C4-2B (cell line): ENCODE data around the gene TMEM59L.

Source experiments
- CTCF ChIP-seq: fragments of 450-650 bp; conservative IDR thresholded peaks from 2 replicates; pipeline ENCODE4 v1.5.1; 2017; ENCODE audit warnings: mild to moderate bottlenecking
- ZFX ChIP-seq: fragments of 450-650 bp; IDR thresholded peaks from 2 replicates; pipeline ENCODE4 v1.6.1; 2017

GRCh38 chr19:18667531-18668251 lies 55.0 kb downstream of the TMEM59L start:
- no peak for TF ChIP-seq CTCF
- TF ChIP-seq ZFX: no peak
